Frontal cortex (tissue), 4 donors: ENCODE results near the gene SLC26A6. TPM values are rescaled to one million over a fixed set of nuclear protein-coding genes. Genes with fewer than 3 reads are reported as not detected.
A peak's percentile ranks its signal among the peaks of the same experiment; 100 is the strongest.

Experiments
- DNase-seq, 2 donors: peaks; one replicate each; pipeline ENCODE4 v3.0.0; 2012; ENCODE audit warnings: low spot score in 2 of 2
- FAIRE-seq: peaks from 2 replicates; lab custom pipeline; 2012; peaks lifted over from hg19 to GRCh38; lab: Jason Lieb, UNC
- total RNA-seq: library from RNA; depleted of rRNA; stranded (reverse); fragments of >200 nt; gene quantifications from one replicate; pipeline ENCODE4 v1.2.3, GENCODE V29; 2014
- donor health status: control.
- donor health status: control.
- donor health status: control.

Gene SLC26A6
- total RNA-seq, 1 donor from 2014 or later: 4.1 TPM

DNA sequence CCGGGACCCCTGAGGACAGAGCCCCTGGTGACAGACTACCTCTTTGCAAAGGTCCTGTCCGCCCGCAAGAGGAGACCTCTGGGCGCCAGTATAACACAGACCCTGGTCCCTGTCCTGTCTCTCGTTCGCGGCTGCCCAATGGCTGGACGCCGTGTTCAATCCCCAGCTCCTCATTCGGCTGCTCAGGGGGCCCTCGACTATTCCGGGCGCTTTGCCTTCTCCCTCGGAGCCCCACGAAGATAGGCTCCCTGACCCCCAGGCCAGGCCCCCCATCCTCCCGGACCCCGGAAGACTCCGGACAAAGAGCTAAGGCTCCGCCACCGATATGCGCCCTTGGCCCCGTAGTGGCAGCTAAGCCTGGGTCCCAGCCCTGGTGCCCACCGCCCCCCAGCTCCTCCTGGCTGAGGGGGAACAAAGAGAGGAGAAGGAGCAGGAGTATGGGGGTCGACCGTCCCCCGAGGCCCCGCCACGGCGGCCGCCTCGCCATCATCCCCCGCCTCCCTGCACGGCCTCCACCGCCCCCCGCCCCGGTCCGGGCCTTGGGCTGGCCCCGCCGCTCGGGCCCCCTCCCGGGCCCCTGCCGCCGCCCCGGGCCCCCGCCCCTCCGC lies 27.0 kb upstream of the SLC26A6 start:
- FAIRE-seq: no peak
- DNase-seq: no peak

GRCh38 chr3:48661501-48662144 lies 26.4 kb upstream of the SLC26A6 start:
- FAIRE-seq (no peak), DNase-seq (peak; percentile 93 to 98)

DNA sequence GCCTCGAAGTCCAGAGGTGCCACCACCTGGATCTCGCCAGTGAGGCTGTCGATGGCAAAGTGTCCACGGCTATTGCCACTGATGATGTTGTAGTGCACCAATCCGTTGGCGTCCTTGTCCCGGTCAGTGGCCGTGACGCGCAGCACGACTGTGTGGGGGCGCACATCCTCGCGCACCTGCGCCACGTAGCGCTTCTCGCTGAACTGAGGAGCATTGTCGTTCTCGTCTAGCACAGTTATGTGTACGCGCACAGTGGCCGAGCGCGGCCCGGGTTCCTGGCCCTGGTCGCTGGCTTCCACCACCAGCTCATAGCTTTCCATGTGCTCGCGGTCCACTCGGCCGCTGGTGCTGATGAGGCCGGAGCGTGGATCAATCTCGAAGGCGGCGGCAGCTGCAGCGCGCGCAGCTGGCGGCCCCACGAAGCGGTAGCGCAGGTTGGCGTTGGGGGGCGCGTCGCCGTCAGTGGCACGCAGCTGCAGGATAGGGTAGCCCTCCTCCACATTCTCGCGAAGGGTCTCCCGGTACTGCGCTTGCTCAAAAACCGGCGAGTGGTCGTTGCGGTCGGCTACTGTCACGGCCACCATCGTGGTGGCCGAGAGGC lies 25.6 kb upstream of the SLC26A6 start:
- DNase-seq: no peak
- no peak for FAIRE-seq

DNA sequence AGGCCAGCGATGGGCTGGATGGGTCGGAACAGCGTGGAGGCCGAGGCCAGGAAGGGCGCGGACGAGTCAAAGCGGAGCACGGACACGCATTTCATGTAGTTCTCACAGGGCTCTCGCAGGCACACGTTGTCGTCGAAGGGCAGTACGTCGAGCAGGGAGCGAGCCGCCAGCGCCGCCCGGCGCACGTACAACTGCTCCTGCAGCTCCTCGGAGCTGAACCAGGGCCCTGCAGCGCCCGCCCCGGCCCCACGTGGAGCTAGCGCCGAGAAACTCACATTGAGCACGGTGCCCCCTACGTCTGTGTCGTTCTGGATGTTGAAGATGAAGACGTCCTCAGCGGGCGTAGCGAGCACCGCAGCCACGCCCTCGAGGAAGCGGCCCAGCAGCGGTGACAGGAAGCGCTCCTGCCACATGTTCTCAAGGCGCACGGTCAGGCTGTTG lies 21.6 kb upstream of the SLC26A6 start:
- no peak for DNase-seq
- no peak for FAIRE-seq

DNA sequence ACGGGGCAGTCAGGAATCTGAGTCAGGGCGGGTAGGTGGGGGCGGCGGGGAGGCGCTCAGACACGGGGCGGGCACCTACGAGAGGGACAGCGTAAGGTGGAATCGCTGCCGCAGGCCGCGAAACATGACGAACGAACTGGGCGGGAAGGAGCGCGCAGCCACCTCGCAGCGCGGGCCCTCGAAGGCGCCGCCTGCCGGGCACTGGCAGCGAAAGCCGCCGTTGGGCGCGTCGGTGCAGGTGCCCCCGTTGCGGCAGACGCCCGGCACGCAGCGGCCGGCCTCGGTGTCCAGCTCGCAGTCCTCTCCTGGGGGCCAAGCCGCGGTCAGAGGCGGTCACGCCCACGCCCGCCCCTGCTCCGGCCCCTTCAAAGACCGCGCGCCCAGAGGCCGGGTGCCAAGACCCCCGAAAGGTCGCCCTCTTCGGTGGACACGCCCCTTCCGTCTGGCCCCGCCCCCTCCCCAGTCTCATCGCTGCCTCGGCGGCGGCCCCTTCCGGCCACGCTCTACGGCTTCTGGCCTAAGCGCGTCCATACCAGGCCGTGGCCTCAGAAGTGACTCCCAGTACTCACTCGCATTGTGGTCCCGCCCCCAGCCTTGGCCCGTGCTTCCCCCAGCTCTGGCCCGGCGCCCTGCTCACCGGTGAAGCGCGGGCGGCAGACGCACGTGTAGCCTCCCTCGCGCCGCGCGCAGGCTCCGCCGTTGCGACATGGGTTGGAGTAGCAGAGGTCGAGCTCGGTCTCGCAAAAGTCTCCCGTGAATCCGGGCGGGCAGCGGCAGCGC lies 21.0 kb upstream of the SLC26A6 start:
- DNase-seq (peak; percentile 79 to 89), FAIRE-seq (no peak)

- FAIRE-seq: no peak
- no peak for DNase-seq
These were observed 20.3 kb upstream of the SLC26A6 start for GRCh38 chr3:48655606-48656005.

GRCh38 chr3:48655063-48655462 lies 19.8 kb upstream of the SLC26A6 start:
- no peak for FAIRE-seq
- no peak for DNase-seq

DNA sequence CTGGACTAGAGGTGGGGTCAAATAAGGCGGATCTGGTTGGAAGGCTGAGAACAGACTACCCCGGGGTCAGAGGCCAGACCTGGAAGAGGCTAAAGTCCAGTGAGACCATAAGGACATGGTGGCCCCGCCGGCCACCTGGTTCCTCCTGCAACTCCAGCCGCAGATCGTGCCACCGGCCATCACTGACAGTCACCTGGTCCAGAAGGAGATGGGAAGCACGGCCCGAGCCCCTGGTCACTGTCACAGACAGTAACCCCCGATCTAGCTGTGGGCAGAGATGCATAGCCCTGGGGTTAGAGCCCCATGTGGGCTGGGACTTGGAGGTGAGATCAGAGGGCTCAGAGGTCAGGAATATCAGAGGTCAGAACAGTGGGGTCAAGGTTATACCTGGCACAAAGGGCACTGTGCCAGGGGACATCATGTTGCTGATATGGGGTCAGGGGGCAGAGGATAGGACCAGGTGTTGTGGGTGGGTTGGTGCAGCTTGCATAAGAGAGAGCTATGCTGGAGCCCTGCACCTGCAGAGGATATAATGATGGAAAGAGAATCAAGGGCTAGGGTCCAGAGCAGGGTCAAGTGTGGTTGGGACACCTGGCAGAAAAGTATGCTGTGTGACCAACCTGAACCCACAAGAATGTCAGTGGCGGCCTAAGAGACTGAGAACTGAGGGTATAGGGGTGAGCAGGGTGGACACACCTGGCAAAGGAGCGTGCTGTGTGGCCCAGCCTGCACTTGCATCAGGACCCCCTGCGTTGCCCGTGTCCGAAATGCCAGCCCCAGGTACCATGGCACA lies 17.9 kb upstream of the SLC26A6 start:
- FAIRE-seq: no peak
- DNase-seq: no peak

DNA sequence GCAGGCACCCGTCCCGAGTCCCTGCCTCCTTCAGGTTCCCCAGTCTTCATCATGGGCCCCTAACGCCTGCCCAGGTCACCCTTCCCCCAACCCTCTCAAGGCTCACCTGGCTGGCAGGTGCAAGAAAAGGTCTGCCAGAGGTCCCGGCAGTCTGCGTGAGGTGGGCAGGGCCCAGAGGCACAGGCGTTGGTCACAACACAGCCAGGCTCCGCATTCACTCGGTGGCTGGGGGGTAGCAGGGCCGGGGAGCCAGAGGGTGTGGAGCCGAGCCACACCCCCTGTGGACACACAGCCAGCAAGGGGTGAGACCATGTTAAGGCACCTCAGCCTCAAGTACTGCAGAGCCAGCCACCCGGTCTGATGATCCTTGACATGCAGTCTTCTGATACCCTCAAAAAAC lies 16.5 kb upstream of the SLC26A6 start:
- DNase-seq (no peak), FAIRE-seq (no peak)

- no peak for DNase-seq
- FAIRE-seq: no peak
These were observed 15.5 kb upstream of the SLC26A6 start for GRCh38 chr3:48650723-48651122.

- FAIRE-seq (no peak), DNase-seq (no peak)
These were observed 13.1 kb upstream of the SLC26A6 start for GRCh38 chr3:48648188-48648850.

DNA sequence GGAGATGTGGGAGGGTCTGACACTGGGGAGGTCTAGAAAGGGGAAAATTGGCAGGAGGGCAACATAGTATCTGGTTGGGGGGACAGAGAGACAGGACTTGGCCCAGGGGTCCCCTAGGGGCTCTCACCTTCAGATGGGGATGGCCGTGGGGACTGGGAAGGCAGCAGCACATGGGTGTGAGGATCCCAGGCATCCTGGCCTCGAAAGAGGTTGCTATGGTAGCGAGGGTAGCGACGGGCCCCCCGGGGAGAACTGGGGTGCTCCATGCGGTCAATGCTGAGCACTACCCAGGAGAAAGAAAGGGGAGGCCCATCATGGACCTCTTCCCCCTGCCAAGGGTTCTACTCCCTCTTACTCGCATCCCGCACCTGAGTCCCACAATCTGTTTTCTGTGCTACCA lies 12.5 kb upstream of the SLC26A6 start:
- FAIRE-seq: no peak

DNA sequence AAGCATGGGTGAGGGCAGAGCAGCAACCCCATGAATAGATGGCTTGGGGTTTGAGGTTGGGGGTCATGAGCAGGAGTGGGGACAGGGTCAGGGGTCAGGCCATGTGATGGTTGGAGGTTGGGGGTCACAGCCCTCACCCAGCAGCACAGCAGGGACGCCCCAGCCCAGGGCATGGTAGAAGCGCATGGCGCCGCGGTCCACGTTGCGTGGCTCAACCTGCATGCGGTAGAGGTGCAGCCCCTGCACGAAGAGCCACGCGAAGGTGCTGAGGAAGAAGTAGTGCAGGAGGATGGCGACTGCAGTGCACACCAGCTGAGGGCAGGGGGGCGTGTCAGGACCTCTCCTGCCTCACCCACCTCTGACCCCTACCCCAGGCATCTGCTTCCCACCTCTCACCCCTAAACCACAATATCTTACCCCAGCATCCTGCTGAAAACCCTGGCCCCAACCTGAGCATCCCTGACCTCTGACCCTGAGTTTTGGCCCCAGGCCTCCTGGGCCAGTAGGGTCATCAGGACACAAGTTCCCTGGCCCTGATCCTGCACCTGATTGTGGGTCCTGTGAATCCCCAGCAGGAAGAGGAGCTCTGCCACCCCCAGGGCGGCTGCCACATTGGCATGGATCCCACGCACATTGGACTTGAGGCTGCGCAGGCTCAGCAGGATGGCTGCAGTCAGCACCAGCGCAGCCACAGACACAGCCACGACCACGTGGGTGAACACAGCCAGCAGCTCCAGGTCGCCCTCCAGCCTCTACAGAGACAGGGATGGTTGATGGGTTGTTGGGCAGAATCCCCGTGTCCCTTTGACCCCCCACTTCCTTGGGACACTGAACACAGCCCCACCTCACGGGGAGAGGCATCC lies 9.9 kb upstream of the SLC26A6 start:
- no peak for FAIRE-seq
- DNase-seq: peak in 1 of 2 donors; percentile 55

More for the DNA sequence above, 12.5 kb upstream of the SLC26A6 start:
- DNase-seq: no peak

DNA sequence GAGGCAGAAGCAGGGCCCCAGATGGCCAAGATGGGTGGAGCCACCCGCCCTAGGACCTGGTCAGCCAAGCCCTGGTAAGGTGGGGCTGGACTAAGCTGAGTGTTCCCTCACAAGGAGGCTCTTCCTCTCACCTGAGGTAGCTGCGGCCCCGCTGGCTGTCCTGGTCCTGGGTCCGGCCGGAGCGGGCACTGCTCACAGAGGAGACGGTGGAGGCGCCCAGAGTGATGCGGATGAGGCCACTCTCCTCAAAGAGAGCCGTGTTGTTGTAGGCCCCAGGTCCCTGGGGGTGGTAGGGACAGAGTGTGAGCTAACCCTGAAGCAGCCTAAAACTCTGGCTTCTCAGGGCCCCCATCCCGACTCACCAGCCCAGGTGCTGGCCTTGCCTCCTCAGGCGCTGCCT lies 7.3 kb upstream of the SLC26A6 start:
- DNase-seq (no peak), FAIRE-seq (no peak)

- no peak for FAIRE-seq
- no peak for DNase-seq
These were observed 6.1 kb upstream of the SLC26A6 start for GRCh38 chr3:48641396-48641795.

- DNase-seq (no peak), FAIRE-seq (no peak)
These were observed 4.8 kb upstream of the SLC26A6 start for GRCh38 chr3:48639944-48640606.

DNA sequence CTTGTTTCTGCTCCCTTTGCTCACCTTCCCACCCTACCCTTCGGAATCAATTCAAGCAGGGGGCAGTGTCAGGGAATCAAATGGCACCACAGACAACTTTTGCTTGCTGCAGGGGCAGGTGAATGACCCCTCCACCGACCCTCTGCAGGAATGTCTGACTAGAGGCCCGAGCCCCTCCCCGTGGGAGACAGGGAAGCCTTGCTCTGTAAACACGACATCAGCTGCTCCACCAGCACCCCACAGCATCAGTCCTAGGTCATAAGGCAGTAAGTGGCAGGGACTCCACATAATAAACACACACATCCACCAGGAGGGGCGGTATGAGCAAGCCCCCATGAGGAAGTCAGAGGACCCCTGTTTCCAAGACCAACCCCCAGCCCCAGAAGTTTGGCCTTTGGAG lies 2.0 kb upstream of the SLC26A6 start:
- no peak for DNase-seq
- FAIRE-seq: no peak

DNA sequence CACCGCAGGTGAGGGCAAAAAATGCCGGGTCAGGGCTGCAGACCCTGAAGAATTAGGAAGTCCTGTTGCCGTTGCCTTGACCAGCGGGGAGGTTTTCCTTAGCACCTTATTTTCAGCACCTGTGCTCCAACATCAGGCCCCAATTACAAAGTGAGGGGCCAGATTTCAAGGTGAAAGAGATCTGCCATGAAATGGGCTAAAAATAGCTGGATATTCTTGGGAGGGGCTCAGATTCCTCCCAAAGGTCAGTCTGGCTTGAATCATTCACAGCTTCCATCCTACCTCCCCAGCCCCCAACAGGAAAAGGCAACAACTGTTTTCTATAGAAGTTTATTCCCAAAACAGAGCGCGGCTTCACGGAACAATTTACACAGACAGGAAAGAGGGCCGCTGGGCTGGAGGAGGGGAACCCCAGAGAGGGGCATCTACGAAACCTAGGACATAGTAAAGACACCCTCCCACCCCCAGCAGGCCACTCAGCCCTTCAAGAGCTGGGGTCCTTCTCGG lies 941 bp upstream of the SLC26A6 start:
- no peak for FAIRE-seq
- DNase-seq: no peak
